Measurements from ENCODE around the gene SYT13.

- TF ChIP-seq CTCF (IDR thresholded peaks at IDR 0.05; ENCODE audit: borderline replicate concordance, extremely low read depth, low read length, poor library complexity, severe bottlenecking): no peak
- no peak for TF ChIP-seq EZH2 (IDR thresholded peaks at IDR 0.05; ENCODE audit: borderline replicate concordance, low read depth, low read length, severe bottlenecking)
Measured at GRCh38 chr11:45314900-45315299, 28.8 kb upstream of the SYT13 start.

Data from DND-41 (cell line).